ENCODE data around the gene PDCD4.

The PDCD4 gene

DNA sequence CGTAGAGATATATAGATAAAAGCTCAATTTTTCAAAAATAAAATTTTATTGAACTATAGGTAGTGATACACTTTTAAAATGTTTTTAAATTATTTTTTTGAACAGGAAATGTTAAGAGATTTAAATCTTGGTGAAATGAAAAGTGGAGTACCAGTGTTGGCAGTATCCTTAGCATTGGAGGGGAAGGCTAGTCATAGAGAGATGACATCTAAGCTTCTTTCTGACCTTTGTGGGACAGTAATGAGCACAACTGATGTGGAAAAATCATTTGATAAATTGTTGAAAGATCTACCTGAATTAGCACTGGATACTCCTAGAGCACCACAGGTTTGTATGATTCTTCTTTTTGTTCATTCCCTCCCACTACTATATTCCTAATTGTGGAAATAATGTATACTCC is 15.8 kb downstream of the PDCD4 start:
- TF ChIP-seq, protein P1, sequence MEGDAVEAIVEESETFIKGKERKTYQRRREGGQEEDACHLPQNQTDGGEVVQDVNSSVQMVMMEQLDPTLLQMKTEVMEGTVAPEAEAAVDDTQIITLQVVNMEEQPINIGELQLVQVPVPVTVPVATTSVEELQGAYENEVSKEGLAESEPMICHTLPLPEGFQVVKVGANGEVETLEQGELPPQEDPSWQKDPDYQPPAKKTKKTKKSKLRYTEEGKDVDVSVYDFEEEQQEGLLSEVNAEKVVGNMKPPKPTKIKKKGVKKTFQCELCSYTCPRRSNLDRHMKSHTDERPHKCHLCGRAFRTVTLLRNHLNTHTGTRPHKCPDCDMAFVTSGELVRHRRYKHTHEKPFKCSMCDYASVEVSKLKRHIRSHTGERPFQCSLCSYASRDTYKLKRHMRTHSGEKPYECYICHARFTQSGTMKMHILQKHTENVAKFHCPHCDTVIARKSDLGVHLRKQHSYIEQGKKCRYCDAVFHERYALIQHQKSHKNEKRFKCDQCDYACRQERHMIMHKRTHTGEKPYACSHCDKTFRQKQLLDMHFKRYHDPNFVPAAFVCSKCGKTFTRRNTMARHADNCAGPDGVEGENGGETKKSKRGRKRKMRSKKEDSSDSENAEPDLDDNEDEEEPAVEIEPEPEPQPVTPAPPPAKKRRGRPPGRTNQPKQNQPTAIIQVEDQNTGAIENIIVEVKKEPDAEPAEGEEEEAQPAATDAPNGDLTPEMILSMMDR (conservative IDR thresholded peaks at IDR 0.05; ENCODE audit: low read depth), result no peak
- CTCF ChIA-PET, result interaction anchor here (0.5 to 0.6 kb wide), 2 partner anchors 14 to 81 kb away, joined by 3 read pairs; no protein-coding TSS in a partner anchor
- no peak overlapping the region for H3K27ac ChIP-seq
- DNase-seq (ENCODE audit: low spot score), result no peak
- POLR2A ChIA-PET (ENCODE audit: low non-redundant PET), result no interaction called here

DNA sequence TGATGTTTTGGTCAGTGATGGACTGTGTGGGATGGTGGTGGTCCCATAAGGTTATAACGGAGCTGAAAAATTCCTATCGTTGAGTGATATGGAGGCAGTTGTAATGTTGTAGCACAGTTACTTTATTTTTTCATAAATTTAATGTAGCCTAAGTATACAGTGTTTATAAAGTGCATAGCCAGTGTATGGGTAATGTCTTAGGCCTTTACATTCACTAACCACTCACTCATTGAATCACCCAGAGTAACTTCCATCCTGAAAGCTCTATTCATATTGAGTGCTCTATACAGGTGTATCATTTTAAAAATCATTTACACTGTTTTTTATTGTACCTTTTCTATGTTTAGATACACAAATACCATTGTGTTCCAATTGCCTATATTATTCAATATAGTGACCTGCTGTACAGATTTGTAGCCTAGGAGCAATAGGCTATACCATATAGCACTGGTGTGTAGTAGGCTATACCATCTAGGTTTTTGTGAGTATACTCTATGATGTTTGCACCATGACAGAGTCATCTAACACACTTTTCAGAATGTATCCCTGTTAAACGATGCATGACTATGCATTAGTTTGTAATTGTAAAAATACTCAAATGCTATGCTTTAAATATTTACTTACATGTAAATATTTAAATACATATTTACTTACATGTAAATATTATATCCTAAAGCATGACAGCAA is 21.0 kb downstream of the PDCD4 start:
- TF ChIP-seq, protein P1 (conservative IDR thresholded peaks at IDR 0.05; ENCODE audit: low read depth), result no peak
- ChIA-PET CTCF (interaction anchor here (0.6 to 2.0 kb wide), 4 partner anchors 58 to 149 kb away, joined by 3 to 9 read pairs (median 4); no protein-coding TSS in a partner anchor), POLR2A (ENCODE audit: low non-redundant PET) (no interaction called here)
- H3K27ac ChIP-seq, result no peak overlapping the region
- DNase-seq (ENCODE audit: low spot score), result no peak

DNA sequence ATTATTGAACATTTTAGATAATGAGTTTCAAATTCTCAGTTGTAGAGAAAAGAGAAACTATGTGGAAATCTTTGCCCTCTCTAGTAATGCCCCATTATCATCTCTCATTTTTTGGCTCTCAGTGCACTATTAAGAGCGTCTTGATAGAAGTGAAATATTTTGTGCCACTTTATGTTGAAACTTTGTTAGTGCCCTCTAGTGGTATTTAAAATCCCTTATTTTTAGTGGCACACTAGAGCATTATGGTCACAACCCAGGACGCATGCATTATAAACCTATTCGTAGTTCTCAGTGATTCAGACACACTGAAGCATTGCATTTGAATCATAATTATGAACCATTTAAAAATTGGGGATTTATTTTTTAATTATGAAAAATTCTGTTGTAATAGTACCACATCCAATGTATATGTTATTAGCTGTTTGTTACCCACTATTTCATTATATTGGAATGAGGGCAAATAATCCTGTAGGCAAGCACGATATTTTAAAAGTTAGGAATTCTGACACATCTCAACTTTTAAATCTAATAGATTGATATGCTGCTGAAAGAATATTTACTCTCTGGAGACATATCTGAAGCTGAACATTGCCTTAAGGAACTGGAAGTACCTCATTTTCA is 21.9 kb downstream of the PDCD4 start:
- DNase-seq (ENCODE audit: low spot score), result peak; percentile 44
- POLR2A ChIA-PET (ENCODE audit: low non-redundant PET), result no interaction called here
- CTCF ChIA-PET, result interaction anchor here (0.6 to 2.0 kb wide), 9 partner anchors 9 to 182 kb away, joined by 3 to 9 read pairs (median 4); no protein-coding TSS in a partner anchor
- H3K27ac ChIP-seq, result no peak overlapping the region
- TF ChIP-seq, protein P1 (conservative IDR thresholded peaks at IDR 0.05; ENCODE audit: low read depth), result peak; percentile 66

DNA sequence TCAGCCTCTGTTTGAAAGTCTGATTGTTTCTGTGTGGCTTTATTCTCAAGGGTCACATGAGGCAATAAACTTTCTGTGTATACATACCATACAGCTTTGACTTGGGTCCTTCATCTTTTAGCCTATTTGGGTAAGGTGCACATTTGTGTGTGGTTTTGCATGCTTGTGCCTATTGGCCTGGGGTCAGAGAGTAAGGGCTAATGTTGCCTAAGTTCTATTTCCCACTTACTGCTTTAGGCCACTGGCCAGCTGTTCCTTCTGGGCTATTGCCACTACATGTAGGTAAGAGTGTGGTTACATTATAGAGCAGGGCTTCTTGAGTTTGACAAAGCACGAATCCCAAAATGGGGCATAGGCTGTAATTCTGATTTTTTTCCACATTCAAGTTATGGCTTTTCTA is 25.5 kb downstream of the PDCD4 start:
- POLR2A ChIA-PET (ENCODE audit: low non-redundant PET), result interaction anchor here (0.8 kb wide), 1 partner anchor 21 kb away, joined by 4 read pairs; no protein-coding TSS in a partner anchor
- H3K27ac ChIP-seq, result no peak overlapping the region
- CTCF ChIA-PET, result interaction anchor here (0.6 to 1.5 kb wide), 3 partner anchors 28 to 289 kb away, joined by 3 to 8 read pairs (median 4); no protein-coding TSS in a partner anchor
- no peak for DNase-seq (ENCODE audit: low spot score)
- TF ChIP-seq, protein P1 (conservative IDR thresholded peaks at IDR 0.05; ENCODE audit: low read depth), result no peak

DNA sequence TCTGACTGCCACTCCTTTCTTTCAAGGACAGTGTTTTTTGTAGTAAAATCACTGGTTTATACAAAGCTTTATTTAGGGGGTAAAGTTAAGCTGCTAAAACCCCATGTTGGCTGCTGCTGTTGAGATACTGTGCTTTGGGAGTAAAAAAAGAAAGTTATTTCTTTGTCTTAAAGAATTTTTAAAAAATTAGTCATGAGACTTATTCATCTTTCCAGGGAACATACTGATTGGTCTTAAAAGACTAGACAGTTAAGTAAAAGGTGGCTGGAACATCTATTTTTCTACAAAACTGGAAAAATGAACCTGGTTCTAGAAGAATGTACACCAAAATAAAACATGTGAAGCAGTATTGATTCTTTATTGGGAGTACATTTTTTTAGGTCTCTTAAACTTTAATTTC is 26.7 kb downstream of the PDCD4 start:
- H3K27ac ChIP-seq, result no peak overlapping the region
- CTCF ChIA-PET, result no interaction called here
- TF ChIP-seq, protein P1 (conservative IDR thresholded peaks at IDR 0.05; ENCODE audit: low read depth), result no peak
- DNase-seq (ENCODE audit: low spot score), result no peak
- POLR2A ChIA-PET (ENCODE audit: low non-redundant PET), result no interaction called here

DNA sequence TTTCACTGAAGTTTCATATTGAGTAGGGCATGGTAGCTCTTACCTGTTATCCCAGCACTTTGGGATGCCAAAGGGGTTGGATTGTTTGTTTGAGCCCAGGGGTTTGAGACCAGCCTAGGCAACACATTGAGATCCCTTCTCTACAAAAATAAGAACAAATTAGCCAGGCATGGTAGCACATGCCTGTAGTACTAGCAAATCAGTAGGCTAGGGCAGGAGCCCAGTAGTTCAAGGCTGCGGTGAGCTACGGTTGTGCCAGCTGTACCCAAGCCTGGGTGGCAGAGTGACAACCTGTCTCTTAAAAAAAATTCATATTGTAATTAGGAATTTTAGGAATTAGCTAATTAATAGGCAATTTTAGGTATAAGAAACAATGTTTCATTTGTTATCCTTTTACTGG is 29.3 kb downstream of the PDCD4 start:
- CTCF ChIA-PET, result interaction anchor here (0.6 to 1.0 kb wide), 2 partner anchors 10 to 14 kb away, joined by 3 read pairs; no protein-coding TSS in a partner anchor
- POLR2A ChIA-PET (ENCODE audit: low non-redundant PET), result no interaction called here
- TF ChIP-seq, protein P1 (conservative IDR thresholded peaks at IDR 0.05; ENCODE audit: low read depth), result no peak
- H3K27ac ChIP-seq, result peak overlapping the region; percentile 59
- no peak for DNase-seq (ENCODE audit: low spot score)
